NCI-H226 (cell line): ENCODE data around the gene ATP6V0E2.

Experiments used
- DNase-seq: peaks from one replicate; pipeline ENCODE4 v3.0.0-alpha.2; 2015

Gene ATP6V0E2

DNA sequence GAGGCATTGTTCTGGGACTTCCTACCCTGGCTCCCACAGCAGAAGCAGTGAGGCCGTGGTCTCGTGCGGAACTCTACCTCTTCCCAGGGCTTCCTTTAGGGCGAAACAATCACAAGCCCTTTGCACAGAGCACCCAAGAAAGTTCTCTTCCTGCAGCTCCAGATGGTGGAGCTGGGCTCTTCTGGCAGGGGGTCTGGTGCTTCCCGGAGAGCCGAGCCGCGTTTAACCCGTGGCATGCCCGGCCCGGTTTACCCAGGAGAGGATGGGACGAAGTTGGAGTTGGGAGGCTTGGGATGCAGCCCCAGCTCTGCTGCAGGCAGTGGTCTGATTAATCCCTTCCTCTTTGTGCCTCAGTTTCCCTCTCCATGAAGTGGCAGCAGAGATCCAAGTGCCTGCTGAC is 9.0 kb upstream of the ATP6V0E2 start:
- no peak for DNase-seq

DNA sequence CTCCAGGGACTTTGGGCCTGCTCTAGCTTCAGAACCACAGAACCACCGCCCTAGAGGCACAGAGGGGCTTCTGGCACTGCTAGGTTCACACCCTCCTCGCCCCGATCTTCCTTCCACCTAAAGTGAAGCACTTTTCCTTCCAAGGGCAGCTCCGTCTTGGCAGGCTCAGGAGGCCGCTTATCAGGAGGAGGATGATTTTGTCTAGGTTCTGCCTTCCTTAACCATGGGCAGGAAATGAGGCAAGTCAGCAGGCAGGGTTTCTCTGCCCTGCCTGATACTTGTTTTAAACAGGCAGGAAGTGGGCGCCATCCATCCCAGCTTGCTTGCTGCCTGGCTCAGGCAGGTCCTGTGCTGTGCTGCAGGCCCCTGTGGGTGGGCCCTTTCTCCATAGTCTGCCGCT is 8.3 kb upstream of the ATP6V0E2 start:
- peak; percentile 79 for DNase-seq

DNA sequence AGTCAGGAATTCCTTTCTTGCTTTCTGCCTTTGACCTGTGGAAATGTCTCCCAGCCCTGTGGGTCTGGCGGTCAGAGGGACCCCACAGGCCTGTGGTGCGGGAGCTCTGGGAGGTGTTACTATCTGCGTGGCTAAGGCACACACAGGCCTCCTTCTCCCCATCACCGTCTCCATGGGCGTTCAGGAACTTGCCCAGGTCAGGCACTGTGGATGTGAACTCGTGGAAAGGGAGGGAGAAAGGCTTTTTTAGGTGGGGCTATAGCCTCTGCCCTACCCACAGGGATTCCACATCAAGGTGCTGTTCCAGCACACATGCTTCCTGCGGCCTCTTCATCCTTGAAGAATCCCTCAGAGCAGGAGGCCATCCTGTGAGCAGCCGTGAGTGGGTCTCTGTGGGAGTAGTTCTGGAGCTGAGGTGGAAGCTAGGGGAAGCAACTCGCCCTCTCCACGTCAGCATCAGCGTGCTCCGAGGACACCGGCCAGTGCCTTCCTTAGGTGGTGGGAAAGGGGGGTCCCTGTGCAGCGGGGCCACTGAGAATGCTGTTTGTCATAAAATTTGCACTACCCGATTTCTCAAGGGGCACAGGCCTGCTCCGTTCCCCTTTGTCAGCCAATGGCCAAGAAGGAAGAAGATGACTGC is 7.5 kb upstream of the ATP6V0E2 start:
- DNase-seq, result no peak

DNA sequence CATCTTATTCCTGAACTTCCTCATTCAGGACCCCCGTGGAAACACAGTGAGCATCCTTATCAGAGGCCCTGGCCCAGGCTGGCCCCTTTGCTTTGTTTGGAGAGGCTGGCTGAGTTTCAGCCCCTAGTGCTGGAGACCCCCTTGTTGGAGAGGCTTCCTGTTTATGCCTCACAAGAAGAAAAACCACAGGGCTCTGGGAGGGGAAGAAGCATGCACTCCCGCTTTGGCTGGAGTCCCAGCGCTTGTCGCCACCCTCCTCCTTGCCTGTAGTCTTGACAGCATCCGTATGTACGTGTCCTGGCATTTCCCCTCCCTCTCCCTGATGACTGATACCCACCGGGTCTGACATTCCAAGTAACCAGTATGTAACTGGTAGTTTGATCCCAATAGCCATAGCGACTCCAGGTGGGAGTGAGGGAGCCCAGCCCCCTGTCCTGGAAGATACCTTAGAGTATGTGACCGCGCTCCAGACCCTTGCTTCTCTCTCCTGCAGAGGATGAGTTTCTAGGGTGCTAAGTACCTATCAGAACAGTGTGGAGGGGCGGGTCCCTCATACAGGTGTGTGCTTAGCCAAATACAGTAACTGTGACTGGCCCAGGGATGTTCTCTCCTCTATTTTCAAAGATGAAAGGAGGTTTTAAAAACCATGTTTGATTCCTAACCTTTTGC is 6.9 kb upstream of the ATP6V0E2 start:
- DNase-seq, result peak; percentile 70

DNA sequence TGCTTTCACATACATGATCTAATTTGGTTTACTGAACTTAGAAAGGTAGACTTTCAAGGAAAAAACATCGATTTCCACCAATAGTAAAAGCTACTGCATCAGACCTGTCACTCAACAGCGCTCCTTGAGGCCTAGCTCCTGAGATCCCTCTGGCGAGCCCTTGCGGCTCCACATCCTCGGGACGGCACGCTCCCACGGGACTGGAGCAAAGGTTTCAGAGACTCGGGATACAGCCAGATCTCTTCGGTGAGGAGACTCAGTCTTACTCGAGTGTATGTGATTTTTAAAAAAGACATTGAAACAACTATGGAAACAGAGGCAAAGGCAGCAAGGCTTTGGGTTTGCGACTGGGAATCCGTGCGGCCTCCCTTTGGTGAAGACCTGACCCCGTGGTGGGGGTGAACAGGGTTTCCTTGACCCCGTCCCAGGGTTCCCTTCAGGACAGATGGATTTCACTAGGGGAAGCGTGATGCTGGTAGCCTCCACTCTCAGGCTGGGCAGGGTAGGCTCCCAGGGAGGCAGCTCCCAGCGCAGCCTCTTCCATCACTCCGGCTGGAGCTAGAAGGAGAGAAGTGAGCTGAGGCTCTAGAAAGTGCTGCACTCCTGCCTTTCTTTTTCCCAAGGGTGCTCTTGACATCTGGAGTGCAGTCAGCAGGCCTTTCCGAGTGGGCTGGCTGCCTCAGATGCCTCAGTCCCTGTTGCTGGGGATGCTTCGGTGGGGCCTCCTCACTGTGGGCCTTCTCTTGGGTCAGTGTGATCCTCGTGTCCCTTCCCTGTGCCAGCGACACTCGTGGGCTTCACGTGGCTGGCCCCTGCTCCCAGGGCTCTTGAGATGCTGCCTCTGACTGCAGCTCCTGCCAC is 5.8 kb upstream of the ATP6V0E2 start:
- DNase-seq, result no peak

DNA sequence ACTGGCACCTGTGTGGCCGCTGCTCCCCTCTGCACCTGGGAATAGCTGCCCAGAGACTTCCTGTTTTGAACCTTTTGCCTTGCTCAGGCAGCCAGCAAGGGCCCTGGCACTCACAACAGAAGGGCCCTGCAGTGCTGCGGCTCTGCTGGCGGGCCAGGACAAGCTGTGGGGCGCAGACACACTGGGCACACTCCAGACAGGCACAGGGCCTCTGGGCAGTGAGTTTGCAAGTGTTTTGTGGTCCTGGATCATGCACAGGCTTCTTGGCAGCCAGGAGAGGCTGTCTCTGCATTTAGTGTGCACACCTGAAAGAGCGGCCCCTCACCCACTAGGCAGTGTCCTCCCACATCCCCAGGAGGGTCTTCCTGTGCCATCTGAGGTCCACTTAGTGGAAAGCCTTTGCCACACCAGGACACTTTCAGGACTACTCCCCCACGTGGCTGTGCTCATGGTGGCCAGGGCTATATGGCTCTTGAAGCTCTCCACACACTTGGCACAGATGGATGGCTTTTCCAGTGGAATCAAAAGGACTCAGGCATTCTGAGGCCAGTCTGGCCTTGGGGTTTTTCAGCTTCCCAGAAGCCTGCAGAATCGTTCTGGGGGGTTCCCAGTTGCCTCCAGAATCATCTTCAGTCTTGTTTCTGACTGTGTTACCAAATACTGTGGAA is 5.0 kb upstream of the ATP6V0E2 start:
- DNase-seq, result no peak

DNA sequence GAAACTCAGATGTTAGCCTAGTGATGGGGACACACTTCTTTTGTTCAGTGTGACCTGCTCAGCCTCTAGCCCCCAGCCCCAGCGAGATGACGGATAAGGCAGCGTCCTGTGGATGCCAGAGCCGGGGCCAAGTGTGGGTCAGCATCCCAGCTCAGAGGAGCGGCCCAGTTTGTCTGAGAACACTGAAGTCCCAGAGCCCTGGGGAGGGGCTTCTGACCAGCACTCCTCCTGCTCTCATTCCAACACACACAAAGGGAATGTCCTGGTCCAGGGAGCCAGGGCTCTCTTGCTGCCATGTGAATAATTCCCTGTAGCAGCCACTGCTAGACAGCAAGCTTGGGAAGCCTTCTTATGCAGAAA is 4.5 kb upstream of the ATP6V0E2 start:
- no peak for DNase-seq

DNA sequence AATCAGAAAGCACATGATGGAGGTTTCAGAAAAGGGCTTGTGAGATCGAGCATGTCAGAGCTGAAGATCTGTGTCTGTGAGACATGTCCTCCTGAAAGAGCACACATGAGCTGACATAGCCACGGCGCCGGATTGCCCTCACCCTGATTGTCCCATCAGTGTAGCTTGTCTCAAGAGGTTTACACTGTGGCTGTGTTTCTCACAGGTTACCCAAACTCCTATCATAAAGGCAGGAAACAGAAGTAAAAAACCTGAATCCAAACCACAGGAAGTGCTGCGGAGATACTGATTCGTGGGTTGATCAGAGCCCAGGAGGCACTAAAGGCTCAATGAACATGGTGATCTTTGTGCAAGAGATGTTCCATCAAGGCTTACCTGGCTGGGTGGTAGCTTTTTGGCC is 3.9 kb upstream of the ATP6V0E2 start:
- DNase-seq, result no peak

DNA sequence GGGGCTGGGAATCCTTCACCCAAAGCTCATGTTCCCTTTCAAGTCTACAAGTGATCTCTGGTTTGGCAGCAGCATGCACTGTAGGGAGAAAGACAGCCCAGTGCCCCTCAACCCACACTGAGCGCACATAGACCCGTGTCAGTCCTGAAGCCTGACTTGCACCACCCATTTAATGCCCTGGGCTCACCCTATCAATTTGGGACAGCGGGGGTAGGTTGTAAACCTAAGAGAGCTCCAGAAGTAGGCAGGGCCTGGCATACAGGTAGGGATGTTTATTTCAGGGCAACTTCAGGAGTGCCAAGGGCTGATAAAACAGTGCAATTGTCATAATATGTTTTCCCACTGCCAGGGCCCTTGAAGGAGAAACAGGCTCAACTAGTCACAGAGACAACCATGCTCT is 3.5 kb upstream of the ATP6V0E2 start:
- DNase-seq, result no peak

DNA sequence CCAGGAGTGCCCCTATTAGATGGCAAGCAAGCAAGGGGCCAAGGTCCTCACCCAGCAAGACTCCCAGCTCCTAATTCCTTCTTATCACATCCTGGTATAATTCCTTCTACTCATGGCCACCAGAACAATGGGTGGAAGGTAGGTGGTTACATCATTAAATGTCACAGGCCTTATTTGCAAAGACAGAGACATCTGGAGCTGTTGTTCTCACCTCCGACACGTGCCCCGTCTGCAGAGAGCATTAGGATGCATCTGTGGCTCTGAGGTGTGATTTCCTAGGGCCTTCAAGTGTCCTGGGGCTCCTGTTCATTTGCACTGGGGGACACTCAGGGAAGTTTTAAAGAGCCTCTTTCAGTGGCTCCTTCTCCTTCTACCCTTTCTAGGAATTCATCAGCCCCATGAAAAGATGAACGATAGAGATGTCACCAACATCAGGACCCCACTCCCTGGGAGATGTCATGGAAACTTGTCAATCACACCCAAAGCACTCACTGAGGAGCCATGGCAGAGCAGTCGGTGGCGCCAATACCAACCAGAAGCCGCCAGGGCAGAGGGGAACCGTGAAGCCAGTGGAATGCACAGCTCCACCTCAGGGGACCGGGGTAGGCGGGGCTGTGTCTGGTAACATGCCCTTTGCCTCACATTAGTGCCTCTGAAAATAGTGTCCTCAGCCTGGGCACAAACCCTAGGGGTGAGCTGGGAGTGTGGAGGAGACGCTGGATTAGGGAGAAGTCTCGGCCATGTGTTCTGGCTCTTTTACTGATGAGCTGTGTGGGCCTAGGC is 2.9 kb upstream of the ATP6V0E2 start:
- no peak for DNase-seq

DNA sequence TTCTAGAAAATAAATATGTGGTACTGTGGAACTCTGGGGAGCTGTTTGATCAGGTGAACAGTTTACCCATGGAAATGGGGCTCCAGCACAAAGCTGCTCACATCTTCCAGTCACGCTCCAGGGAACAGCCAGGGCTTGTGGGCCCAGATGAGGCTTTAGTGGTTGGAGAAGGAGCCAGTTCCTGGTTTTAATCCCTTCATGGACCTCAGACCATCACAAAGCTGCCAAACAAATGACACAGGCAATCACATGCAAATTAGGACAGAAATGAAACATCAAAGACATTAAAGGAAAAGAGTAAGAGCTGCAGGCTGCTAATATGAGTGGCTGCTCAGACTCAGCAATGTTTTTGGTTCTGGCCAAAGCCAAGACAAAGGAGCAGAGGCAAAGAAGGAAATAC is 2.2 kb upstream of the ATP6V0E2 start:
- no peak for DNase-seq

DNA sequence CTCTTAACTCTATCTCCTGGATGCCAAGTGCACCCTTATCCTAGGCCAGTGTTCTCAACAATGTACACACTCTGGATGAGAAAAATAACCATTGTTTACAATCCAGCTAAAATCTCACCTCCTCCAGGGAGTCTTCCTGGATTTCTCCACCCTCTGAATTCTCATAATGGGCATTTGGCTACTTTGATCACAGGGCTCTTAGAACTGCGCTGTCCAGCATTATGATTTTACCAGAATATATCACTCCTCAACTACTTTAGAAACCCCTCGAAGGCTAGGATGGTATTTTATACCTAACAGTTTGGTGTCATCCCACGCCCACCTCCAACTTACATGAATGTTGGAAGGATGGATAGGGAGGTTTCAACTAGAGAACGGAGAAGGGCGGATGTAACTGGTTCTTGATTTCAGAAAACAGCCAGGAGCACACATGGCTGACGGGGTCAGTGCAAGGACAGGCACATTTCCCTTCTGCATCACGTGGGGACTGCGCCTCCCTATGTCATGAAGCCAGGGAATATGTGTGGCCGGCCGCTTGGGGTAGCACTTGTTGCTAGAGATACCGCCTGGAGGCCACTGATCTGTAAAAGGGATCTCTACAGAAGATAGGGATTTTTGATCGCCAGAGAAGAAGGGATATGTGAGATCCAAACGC is 1.2 kb upstream of the ATP6V0E2 start:
- DNase-seq, result no peak

DNA sequence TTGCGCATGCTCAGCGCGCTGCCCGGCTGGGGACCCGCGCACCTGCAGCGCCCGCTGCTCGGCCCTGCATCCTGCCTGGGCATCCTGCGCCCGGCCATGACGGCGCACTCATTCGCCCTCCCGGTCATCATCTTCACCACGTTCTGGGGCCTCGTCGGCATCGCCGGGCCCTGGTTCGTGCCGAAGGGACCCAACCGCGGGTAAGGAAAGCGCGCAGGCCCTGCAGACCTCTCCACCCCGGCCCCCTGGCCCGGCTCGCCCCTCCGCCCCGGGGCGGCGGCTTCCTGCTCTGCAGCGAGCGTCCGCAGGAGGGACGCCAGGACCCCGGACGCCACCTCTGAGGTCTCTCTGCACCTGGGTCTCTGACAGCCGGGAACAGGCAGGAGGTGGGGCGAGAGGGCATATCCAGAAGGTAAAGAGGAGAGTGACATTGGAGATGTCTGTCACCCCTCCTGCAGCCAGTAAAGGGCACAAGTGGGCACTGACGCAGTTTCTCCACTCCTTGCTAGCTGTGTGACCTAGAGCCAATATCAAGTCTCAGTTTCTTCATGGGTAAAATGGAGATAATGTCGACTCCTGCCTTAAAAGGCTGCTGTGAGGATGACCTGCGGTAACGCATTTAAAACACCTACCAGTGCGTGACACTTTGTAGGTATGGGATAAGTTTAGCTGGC is 338 bp downstream of the ATP6V0E2 start:
- DNase-seq, result no peak

DNA sequence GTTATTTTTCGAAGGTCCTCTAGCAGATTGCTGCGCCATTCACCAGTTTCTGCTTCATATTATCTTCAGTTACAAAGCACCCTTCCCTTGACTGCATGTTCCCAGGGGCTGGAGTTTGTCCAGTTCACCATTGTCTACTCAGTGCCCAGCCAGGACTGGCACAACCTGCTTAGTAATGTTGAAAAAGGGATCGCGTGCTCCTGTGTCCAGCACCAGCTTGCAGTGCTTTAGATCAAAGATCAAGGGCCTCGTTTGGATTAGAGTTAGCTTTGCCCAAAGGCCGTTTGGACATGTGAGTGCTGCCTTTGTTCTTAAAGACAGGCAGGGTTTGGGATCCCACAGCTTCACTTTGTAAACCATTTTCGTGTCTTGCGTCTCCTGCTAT is 867 bp downstream of the ATP6V0E2 start:
- no peak for DNase-seq

DNA sequence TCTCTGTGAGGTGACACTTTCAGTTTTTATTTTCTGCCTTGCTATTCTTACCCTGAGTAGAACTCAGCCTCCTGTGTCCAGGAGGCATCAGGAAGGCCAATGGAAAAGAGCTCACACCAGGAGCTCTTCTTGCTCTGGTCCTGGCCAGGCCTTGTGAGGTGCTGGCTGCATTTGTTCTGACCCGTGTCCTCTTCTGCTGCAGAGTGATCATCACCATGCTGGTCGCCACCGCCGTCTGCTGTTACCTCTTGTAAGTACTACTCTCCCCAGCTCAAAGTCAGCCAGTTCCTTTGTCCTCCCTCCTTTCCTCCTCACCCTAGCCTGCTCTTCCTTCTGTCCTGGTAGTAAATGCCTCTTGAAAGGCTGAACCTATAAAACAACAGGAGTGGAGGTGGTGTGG is 1.6 kb downstream of the ATP6V0E2 start:
- no peak for DNase-seq

DNA sequence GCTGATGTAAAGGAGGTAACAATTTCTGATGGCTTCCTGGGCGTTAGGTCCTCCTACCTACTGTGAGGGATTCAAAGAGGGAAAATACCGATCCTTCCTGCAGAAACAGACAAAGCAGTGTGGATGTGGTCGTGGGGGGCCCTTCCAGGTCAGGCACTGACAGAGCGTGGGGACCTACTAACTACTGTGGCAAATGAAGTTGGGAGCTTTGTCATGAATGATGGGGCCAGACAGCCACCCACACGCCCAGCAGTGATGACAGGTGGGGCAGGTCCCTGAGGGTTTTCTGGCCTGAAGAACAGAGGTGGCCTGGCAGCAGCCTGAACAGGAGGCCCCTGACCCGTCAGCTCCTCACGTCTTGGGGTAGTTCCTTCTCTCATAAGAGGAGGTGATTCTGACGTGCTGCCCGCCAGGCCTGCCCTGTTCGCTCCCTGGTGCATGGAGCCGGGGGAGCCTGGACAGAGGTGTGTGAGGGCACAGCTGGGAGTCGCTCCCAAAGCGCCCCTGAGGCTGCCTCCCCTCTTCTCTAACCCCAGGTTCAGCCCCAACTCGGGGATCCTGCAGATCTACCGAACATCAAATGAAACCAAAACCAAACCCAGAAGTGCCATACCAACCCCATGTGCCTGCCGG is 4.2 kb downstream of the ATP6V0E2 start:
- DNase-seq, result no peak

DNA sequence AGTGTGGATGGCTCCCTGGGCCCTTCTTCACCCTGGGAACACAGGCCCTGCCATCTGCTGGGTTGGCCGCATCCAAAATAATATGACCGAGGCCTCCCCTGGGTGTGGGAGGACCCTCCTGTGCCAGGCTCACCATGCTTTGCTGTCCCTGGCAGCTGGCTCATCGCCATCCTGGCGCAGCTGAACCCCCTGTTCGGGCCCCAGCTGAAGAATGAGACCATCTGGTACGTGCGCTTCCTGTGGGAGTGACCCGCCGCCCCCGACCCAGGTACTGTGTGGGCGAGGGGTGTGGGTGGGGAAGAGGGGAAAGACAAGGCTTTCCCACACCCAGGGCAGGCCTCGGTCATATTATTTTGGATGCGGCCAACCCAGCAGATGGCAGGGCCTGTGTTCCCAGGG is 4.8 kb downstream of the ATP6V0E2 start:
- no peak for DNase-seq

DNA sequence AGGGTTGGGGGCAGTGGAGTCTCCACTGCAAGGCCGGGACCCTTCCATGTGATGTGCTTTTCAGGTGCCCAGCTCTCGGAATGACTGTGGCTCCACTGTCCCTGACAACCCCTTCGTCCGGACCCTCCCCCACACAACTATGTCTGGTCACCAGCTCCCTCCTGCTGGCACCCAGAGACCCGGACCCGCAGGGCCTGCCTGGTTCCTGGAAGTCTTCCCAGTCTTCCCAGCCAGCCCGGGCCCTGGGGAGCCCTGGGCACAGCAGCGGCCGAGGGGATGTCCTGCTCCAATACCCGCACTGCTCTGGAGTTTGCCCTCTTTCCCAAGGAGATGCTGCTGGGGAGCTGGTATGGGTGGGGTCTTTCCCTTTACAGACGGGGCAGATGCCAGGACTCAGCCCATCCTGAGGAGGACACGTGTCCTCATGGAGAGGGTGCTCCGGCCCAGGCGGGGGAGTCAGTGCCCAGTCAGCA is 5.5 kb downstream of the ATP6V0E2 start:
- DNase-seq, result no peak

DNA sequence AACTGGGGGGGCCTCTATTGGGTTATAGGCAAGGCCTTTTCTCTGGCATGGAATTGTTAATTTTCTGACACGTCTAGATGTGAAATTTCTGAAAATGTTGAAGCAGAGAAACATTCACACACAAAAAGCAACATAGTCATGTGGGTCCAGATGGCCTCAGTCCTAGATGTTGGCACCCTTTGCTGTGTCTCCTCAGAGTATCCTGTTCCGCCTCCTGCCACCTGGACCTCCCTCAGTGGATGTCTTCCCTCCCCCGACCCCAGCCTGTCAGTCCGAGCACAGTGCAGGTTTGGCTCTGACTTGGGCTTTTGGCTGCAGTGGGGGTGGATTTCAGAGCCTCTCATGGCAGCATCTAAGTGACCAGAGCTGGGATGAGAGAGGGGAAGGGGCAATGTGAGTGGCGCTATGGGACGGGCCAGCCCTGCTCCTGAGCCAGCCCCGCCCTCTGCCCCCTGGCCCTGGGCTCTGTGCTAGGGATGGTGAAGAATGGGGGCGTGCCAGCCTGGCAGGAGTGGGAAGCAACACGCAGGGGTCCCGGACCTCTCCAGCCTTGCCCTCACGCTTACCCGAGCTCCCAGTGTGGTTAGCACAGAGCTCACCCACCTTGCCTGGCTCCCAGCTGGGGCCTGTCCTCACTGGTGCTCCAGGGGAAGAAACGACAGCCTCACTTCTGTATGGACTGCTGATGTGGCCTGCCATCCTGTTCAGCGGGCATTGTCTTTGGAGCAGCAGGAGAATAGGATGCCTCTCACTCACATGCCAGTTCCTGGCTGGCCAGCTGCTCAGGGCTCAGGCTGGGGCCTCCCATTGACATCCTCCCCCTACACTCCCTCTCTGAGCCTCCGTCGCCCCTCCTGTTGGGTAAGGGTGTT is 6.2 kb downstream of the ATP6V0E2 start:
- DNase-seq, result no peak
